SKM-1 treated with dmso at 0.1 percent for 144 hours (cell line): Measurements from ENCODE around the gene TSPYL2.

Experiments
- DNase-seq: peaks from one replicate; lab custom pipeline; 2025; ENCODE audit not compliant: unreplicated experiment; lab: John Stamatoyannopoulos, UW

TSPYL2 gene

GRCh38 chrX:53122013-53122412 is 39.8 kb downstream of the TSPYL2 start:
- no peak for DNase-seq

- no peak for DNase-seq
Observed at GRCh38 chrX:53125506-53125905, 43.3 kb downstream of the TSPYL2 start.

DNA sequence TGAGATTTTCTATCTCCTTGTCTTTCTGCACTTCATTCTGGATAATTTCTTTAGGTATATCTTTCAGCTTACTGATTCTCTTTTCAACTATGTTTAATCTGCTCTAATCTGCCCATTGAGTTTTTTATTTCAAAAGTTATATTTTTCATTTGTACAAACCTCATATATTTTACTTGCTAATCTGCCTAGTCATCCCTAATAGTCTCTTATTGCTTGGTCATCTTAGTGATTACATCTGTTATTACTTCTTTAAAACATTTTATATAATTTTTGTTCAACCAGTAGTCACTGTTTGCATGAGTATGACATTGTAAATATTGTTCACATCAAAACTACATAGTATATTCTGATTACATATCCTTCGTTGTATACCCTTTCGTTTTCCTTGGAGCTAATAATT is 44.2 kb downstream of the TSPYL2 start:
- DNase-seq: no peak

DNA sequence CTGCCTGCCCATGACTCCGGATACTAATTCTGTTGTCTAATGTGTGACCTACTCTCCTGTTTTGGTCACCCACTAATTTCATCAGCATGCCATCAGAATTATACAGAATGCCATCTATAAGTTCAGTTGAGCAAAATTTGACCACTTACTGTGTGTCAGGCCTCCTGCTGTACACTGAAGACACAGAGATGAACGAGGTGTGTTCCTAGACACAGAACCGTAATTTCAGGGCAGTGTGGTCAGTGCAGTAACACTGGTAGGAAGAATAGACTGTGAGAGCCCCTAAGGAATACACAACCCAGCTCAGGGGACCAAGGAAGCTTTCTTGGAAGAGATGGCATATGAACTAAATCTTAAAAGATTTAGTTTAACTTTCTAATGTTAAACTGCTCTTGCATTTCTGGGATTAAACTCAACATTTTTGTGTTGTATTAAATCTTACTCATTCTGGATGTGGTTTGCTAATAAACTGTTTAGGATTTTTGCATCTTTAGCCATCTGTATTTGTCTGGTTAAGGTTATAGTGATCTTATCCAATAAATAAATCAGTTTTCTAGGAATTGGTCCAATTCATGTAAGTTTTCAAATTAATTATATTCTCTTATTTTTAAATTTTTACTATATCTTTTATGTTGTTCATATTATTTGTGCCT is 46.1 kb downstream of the TSPYL2 start:
- no peak for DNase-seq

DNA sequence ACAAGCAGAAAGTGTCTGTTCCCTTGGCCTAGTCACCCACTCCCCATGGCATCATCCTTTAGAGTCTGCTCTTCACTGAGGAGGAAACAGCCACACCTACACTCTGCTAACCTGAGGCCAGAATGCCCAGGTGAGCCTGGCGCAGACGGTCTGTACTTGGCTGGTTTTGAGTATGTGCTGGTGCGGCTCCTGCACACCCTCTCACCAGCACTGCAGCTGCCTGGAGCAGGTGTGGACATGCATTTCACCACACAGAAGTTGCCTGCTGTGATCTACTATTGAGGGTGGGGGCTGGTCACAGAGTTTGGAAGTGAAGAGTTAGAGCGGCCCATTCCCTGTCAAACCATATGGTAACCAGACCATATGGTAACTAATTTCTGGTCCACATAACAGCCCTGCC is 51.2 kb downstream of the TSPYL2 start:
- no peak for DNase-seq

- no peak for DNase-seq
Observed at GRCh38 chrX:53135581-53135980, 53.4 kb downstream of the TSPYL2 start.
